Measurements from ENCODE around the gene DCHS1. TPM values are rescaled to one million over a fixed set of nuclear protein-coding genes. Genes with fewer than 3 reads are reported as not detected.

Gene DCHS1, protein sequence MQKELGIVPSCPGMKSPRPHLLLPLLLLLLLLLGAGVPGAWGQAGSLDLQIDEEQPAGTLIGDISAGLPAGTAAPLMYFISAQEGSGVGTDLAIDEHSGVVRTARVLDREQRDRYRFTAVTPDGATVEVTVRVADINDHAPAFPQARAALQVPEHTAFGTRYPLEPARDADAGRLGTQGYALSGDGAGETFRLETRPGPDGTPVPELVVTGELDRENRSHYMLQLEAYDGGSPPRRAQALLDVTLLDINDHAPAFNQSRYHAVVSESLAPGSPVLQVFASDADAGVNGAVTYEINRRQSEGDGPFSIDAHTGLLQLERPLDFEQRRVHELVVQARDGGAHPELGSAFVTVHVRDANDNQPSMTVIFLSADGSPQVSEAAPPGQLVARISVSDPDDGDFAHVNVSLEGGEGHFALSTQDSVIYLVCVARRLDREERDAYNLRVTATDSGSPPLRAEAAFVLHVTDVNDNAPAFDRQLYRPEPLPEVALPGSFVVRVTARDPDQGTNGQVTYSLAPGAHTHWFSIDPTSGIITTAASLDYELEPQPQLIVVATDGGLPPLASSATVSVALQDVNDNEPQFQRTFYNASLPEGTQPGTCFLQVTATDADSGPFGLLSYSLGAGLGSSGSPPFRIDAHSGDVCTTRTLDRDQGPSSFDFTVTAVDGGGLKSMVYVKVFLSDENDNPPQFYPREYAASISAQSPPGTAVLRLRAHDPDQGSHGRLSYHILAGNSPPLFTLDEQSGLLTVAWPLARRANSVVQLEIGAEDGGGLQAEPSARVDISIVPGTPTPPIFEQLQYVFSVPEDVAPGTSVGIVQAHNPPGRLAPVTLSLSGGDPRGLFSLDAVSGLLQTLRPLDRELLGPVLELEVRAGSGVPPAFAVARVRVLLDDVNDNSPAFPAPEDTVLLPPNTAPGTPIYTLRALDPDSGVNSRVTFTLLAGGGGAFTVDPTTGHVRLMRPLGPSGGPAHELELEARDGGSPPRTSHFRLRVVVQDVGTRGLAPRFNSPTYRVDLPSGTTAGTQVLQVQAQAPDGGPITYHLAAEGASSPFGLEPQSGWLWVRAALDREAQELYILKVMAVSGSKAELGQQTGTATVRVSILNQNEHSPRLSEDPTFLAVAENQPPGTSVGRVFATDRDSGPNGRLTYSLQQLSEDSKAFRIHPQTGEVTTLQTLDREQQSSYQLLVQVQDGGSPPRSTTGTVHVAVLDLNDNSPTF (N-terminal part only)
- total RNA-seq = 10 to 100 TPM in 3 of 4 donors, 1 to 10 TPM in 1; 7.0 to 23.7 (median 10.7) TPM

DNA sequence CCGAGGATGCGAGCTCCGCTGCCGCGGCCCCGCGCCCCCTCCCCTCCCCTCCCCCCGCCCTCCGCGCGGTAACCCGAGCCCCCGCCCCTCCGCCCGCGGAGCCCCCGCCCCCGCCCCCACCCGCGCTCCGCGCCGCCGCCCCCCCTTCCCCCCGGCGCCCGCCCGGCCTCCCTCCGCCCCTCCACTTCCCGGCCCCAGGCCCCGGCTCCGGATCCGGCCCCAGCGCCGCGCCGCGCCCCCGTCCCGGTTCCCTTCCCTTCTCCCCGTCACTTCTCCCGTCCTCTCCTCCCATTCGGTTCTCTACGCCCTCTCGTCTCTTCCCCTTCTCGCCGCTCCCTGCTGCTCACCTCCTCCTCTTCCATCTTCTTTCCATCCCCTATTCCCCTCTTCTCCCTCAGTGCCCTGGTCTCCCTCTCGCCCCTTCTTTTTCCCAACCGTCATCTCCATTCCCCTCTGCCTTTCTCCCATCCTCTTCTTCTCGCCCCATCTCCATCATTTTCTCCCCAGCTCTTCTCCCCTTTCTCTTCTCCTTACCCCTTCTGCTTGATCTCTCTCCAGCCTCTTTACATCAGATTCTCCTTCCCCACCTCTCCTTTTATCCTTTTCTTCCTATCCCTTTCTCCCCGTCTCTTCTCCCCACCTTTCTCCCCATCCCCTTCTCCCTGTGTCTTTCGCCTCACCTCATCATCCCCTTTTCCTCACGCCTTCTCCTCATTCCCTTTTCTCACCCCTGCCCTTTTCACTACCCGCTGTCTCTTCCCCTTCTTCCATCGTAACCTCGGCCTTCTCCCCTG, at the start of gene DCHS1:
Gene DCHS1, minus strand, starts transcription at position 20 of the 794 bp plus-strand sequence. CDS start 14,196 bp downstream, outside the sequence.
- TF ChIP-seq, protein P1, sequence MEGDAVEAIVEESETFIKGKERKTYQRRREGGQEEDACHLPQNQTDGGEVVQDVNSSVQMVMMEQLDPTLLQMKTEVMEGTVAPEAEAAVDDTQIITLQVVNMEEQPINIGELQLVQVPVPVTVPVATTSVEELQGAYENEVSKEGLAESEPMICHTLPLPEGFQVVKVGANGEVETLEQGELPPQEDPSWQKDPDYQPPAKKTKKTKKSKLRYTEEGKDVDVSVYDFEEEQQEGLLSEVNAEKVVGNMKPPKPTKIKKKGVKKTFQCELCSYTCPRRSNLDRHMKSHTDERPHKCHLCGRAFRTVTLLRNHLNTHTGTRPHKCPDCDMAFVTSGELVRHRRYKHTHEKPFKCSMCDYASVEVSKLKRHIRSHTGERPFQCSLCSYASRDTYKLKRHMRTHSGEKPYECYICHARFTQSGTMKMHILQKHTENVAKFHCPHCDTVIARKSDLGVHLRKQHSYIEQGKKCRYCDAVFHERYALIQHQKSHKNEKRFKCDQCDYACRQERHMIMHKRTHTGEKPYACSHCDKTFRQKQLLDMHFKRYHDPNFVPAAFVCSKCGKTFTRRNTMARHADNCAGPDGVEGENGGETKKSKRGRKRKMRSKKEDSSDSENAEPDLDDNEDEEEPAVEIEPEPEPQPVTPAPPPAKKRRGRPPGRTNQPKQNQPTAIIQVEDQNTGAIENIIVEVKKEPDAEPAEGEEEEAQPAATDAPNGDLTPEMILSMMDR (IDR thresholded peaks at IDR 0.05; ENCODE audit: low read depth) = no peak

DNA sequence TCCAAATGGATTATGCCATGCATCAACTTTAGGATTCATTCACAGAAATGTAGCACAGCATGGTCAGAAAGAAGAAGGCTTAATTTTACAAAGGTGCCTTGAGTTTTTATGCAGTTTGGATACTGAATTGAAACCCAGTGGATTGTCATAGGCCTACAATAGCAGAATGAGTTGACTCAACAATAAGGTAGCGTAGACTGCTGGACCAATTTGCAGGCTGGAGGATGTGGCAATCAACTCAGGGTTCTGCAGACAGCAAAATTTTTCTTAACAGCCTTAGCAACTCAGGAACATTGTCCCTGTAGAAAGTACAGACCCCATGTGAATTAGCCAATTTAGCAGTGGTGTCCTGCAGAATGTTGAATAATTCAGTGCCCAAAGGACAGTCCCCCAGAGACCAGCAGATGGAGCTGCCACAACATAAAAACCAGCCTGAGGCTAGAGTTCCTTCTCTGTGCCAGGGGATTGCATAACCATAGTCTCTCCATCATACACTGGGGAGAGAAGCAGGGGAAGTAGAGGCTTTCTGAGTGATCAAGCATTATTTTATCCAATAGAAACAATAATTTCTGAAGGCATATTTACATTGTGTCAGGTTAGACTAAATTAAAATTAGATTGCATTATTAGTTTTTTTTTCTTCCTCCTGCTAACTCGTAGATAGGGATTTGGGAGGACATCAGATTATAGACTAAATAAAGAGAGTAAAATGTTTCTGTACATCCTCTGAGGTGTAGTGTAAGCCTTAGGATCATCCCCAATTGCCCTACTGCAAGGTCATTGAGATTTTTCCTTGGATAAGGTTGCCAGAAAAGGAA, 47.8 kb upstream of the DCHS1 start:
- TF ChIP-seq, protein P1 (IDR thresholded peaks at IDR 0.05; ENCODE audit: low read depth) = no peak

DNA sequence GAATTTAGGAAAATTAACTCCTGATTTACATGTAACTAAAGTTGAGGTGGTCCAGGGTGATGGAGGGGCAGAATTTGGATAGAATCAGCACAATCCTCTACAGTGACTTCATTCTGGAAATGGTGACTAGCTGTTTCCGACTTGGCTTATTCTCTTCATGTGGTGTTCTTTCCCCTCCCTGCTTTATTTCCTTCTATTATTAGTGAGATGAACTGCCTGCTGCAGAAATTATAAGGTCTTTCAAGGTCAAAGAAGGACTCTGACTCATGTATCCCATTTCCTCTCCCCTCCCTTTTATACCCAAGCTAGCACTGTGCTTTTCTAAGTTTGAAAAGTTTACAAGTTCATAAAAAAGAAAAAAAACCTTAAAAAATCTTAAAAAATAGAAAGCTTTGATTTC, 39.8 kb upstream of the DCHS1 start:
- TF ChIP-seq, protein P1 (IDR thresholded peaks at IDR 0.05; ENCODE audit: low read depth) = no peak

DNA sequence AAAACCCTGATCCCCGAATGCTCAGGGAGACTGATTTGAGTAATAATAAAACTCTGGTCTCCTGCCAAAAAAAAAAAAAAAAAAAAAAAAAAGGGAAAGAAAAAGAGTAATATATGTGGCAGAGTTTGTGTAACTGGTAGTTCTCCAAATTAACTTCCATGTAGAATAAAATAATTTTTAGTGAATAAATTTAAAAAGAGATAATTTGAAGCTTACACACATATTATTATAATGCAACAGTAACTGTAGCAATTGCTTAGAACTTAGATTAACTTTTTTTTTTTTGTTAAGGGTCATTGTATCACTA, 38.6 kb upstream of the DCHS1 start:
- TF ChIP-seq, protein P1 (IDR thresholded peaks at IDR 0.05; ENCODE audit: low read depth) = no peak

DNA sequence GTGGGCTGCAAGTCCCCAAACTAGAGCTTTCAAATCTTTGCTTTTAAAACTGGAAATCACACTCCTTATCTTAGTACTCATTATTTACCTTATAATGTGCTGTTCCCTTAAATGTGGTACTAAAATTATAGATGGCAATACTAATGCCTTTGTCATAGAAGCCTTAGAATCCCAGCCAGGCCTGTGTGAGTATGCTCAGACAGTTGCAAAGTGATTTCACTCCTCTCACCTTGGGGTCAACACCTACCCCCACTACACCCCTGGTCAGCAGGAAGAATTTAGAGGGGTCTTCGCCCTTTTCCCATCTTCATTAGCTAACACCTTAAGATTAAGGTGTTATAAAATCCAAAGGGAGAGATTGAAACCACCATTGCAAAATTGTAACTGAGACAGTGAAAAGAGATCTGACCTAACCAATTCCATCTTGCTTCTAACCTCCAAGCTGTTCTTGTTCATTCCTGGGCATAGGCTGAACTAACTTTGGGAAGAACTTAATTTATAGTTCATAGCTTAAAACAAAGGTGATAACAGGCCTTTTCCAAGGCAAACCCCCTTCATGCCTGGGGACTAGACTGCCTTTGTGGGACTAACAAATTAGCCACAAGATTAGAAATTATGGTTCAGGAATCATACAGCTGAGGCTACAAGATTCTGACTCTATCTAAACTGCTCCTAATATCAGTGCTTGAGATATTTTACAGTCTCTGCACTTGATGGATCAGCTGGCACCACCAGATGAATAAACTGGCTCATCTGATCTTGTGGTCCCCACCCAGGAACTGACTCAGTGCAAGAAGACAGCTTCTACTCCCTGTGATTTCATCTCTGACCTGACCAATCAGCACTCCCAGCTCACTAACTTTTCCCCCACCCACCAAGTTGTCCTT, 38.0 kb upstream of the DCHS1 start:
- TF ChIP-seq, protein P1 (IDR thresholded peaks at IDR 0.05; ENCODE audit: low read depth) = no peak
